Osteoblast (primary cell): Measurements from ENCODE around the gene NFAT5. TPM values are rescaled to one million over a fixed set of nuclear protein-coding genes. Genes with fewer than 3 reads are reported as not detected.

ENCODE experiments used
- DNase-seq: peaks from one replicate; pipeline ENCODE4 v3.0.0; 2011; ENCODE audit warnings: low spot score, mixed read lengths; ENCODE audit not compliant: insufficient read length; ENCODE audit errors: missing footprints
- H2AFZ ChIP-seq: 2 replicates; pipeline ENCODE4 v1.6.0; 2011; ENCODE audit warnings: mild to moderate bottlenecking, low read length
- H3K27ac ChIP-seq: 2 replicates; pipeline ENCODE4 v1.5.1; 2011; ENCODE audit warnings: mild to moderate bottlenecking, low read depth, low read length, moderate library complexity
- H3K27me3 ChIP-seq: 2 replicates; pipeline ENCODE4 v1.6.0; 2012; ENCODE audit warnings: mild to moderate bottlenecking, control low read depth, inconsistent platforms, low read length, moderate library complexity; ENCODE audit not compliant: insufficient read depth
- H3K36me3 ChIP-seq: 2 replicates; pipeline ENCODE4 v1.5.1; 2011; ENCODE audit warnings: mild to moderate bottlenecking, low read length, control low read depth, moderate library complexity; ENCODE audit not compliant: insufficient read depth
- H3K4me1 ChIP-seq: 2 replicates; pipeline ENCODE4 v1.5.1; 2011; ENCODE audit warnings: mild to moderate bottlenecking, low read length, control low read depth, moderate library complexity; ENCODE audit not compliant: insufficient read depth
- H3K4me2 ChIP-seq: 2 replicates; pipeline ENCODE4 v1.6.0; 2011; ENCODE audit warnings: mild to moderate bottlenecking, low read length; ENCODE audit not compliant: insufficient read depth
- H3K4me3 ChIP-seq: fragments of 200-600 bp; sonication (generic); 3 replicates; pipeline ENCODE4 v1.5.1; 2012; ENCODE audit warnings: mild to moderate bottlenecking, low read length, inconsistent platforms; ENCODE audit not compliant: insufficient read depth
- H3K79me2 ChIP-seq: 2 replicates; pipeline ENCODE4 v1.6.0; 2012; ENCODE audit warnings: mild to moderate bottlenecking, low read length, control low read depth, inconsistent platforms; ENCODE audit not compliant: insufficient read depth
- H3K9me3 ChIP-seq: 2 replicates; pipeline ENCODE4 v1.5.1; 2011; ENCODE audit warnings: low read depth, low read length, control low read depth
- H4K20me1 ChIP-seq: 2 replicates; pipeline ENCODE4 v1.6.0; 2012; ENCODE audit warnings: mild to moderate bottlenecking, low read length, control low read depth; ENCODE audit not compliant: insufficient read depth
- CTCF ChIP-seq: IDR thresholded peaks from 2 replicates; pipeline ENCODE4 v1.5.1; 2011; ENCODE audit warnings: mild to moderate bottlenecking, low read depth, low read length, moderate library complexity; ENCODE audit errors: extremely low read depth
- total RNA-seq: library from RNA; depleted of rRNA; stranded (reverse); fragments of >200 nt; gene quantifications from 2 replicates; pipeline ENCODE4 v1.2.3, GENCODE V29; 2012

The NFAT5 gene
- total RNA-seq, 1 donor = 29.3 TPM

- H4K20me1 ChIP-seq = peaks cover 56% of the 10 kb centered on the region
- no peak overlapping the region for H3K27ac ChIP-seq
- DNase-seq = no peak
- no peaks in the 10 kb centered on the region for H3K36me3 ChIP-seq
- H3K9me3 ChIP-seq = no peaks in the 10 kb centered on the region
- no peak for TF ChIP-seq CTCF
- H3K4me1 ChIP-seq = peaks cover 30% of the 10 kb centered on the region
- H3K79me2 ChIP-seq = peaks cover 97% of the 10 kb centered on the region
- no peak overlapping the region for H3K4me2 ChIP-seq
- H2AFZ ChIP-seq = no peak overlapping the region
- no peak overlapping the region for H3K4me3 ChIP-seq
- no peaks in the 10 kb centered on the region for H3K27me3 ChIP-seq
These were observed 50.3 kb downstream of the NFAT5 start for GRCh38 chr16:69616082-69616481.

DNA sequence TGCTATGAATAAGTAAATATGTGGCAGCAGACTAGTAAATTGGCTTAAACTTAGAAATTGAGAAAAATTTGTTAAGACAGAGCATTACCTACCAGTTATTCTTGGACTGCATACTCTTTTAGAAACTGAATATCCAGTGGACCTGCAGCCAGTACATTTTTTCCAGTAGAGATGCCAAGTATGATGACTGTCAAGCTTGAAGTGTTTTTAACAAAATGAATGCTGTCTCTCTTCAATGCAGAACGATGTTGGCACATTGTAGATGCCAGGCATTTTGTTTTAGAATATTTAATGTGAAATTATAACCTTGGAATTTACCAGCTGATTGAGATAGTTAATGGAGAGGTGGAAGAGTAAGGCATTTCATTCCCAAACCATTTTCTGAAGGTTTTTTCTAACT is 52.5 kb downstream of the NFAT5 start:
- Histone ChIP-seq H3K79me2 (peaks cover 96% of the 10 kb centered on the region), H4K20me1 (peaks cover 41% of the 10 kb centered on the region), H3K27me3 (no peaks in the 10 kb centered on the region), H3K4me2 (no peak overlapping the region), H3K4me1 (peaks cover 19% of the 10 kb centered on the region), H3K4me3 (no peak overlapping the region), H2AFZ (no peak overlapping the region), H3K9me3 (no peaks in the 10 kb centered on the region), H3K27ac (peak overlapping the region; percentile 34), H3K36me3 (no peaks in the 10 kb centered on the region)
- no peak for TF ChIP-seq CTCF
- peak; percentile 44 for DNase-seq

GRCh38 chr16:69618721-69619120 is 53.0 kb downstream of the NFAT5 start:
- no peak overlapping the region for H3K4me2 ChIP-seq
- peak overlapping the region; percentile 34 for H3K27ac ChIP-seq
- H3K4me3 ChIP-seq = no peak overlapping the region

GRCh38 chr16:69619514-69619913 is 53.7 kb downstream of the NFAT5 start:
- H3K4me2 ChIP-seq = no peak overlapping the region
- H3K4me1 ChIP-seq = peaks cover 11% of the 10 kb centered on the region
- no peak for TF ChIP-seq CTCF
- peak; percentile 35 for DNase-seq
- H3K36me3 ChIP-seq = peaks cover 3% of the 10 kb centered on the region
- H2AFZ ChIP-seq = no peak overlapping the region
- no peak overlapping the region for H3K27ac ChIP-seq
- H4K20me1 ChIP-seq = peaks cover 31% of the 10 kb centered on the region
- H3K4me3 ChIP-seq = no peak overlapping the region
- peaks cover 93% of the 10 kb centered on the region for H3K79me2 ChIP-seq
- H3K9me3 ChIP-seq = no peaks in the 10 kb centered on the region
- H3K27me3 ChIP-seq = no peaks in the 10 kb centered on the region

More at GRCh38 chr16:69618721-69619120, 53.0 kb downstream of the NFAT5 start:
- no peak overlapping the region for H2AFZ ChIP-seq
- no peak for TF ChIP-seq CTCF
- peaks cover 37% of the 10 kb centered on the region for H4K20me1 ChIP-seq
- H3K4me1 ChIP-seq = peaks cover 16% of the 10 kb centered on the region
- no peaks in the 10 kb centered on the region for H3K9me3 ChIP-seq
- H3K79me2 ChIP-seq = peaks cover 94% of the 10 kb centered on the region
- no peaks in the 10 kb centered on the region for H3K27me3 ChIP-seq
- peaks cover under 1% of the 10 kb centered on the region for H3K36me3 ChIP-seq
- no peak for DNase-seq
